Measurements from ENCODE around the gene MLEC.

Gene MLEC

GRCh38 chr12:120719072-120719471 is 32.1 kb downstream of the MLEC start:
- no peak for TF ChIP-seq CTCF (conservative IDR thresholded peaks at IDR 0.05)
- peak overlapping the region; percentile 44 for H3K27ac ChIP-seq

DNA sequence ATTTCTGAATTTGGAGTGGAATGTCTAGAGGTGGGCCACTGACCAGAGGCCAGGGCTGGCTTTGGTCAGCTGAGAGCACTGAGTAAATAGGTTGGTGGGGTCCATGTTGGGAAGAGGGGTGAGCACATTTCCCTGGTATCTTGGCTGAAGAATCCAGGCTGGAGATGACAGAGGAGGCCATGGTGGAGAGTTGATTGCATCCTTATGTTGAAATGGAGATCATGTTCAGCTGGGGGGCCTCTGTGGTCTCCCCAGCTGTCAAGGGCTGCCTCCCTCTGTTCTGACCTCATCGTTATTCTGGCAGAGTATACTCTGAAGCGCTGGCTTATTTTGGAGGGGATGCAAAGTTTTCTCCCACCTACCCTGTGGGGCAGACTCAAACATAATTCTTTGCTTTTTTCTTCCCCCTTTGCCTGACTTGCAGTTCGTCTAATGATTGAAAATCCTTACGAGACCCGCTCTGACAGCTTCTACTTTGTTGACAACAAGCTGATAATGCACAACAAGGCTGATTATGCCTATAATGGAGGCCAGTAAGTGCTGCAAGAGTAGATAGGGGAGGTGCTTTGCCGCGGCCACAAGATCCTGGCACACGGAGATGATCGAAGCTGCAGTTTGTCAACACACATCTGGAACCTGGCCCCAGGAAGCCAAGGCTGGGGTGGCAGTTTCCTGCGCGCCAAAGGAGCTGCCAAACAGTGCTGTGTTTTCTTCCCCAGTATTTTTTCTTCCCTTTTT is 32.7 kb downstream of the MLEC start:
- peak overlapping the region; percentile 44 for H3K27ac ChIP-seq
- no peak for TF ChIP-seq CTCF (conservative IDR thresholded peaks at IDR 0.05)

DNA sequence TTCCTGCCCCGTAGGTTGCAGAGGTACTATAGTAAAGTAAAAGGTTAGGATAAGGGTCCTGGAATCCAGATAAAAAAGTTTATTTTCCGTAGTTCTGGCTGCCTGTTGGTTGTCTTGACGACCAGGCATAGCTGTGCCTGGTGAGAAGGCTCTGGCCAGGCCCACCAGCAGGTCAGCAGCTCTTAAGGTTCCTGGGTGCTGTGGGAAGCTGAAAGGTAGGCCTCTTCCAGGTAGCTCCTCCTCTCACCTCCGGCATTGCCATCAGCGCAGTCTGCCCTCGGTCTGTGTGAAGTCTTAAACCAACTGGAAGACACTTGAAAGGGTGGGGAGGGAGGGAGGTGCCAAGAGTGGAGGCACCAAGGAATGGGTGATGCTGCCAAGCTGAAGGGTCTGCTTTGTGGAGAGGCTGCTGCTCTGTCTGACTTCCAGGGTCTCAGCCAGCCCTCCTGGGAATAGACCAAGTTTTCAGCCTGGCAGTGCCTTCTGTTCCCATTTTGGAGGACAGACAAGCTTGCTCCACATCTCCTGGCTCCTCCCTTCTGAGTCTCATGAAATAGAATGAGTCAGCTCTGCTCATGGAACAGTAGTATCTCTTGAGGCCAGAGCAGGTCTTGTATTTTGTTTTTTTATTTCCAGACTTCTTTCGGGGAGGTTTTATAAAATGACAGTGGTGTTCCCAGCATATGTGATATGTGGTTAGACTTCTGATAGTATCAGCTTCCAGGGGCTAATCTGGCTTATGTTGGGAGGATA is 33.5 kb downstream of the MLEC start:
- H3K27ac ChIP-seq: peak overlapping the region; percentile 44; the same call in 1 of the 2 replicates
- no peak for TF ChIP-seq CTCF (conservative IDR thresholded peaks at IDR 0.05)

DNA sequence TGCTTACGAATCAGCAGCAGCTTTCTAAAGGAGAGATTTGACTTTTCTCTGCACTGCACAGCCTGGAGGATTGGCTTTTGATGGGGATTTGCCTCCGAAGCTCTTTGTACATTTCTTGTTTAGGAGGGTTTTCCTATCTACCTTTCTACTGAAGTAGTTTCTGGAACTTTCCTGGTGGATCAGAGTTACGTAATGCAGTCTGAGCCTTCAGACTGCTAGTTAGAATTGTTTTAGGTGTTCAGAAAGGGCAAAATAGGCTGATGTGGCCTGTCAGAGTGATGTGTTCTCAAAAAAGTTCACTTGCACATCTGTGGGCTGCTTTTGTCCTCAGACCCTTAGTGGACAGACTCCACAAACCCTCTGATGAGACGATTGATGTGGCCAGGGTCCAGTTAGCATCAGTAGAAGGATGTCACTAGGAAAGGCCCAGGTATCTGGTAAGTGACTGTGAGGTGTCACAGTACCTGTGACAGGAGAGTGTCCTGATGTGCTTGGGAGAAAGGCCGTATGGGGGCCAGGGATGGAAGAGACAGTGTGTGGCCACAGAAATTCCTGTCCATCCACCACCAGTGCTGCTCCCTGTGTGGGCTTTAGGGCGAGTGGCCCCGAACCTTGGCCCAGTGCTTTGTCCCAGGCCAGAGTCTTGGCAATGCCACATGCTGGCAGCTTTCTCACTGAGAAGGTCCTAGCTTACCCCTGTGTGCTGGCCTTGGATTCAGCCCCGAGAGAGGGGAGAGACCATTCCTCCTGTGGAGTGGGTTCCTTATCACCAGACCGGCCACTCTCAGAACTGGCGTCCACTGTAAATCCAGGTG is 34.2 kb downstream of the MLEC start:
- no peak overlapping the region for H3K27ac ChIP-seq
- no peak for TF ChIP-seq CTCF (conservative IDR thresholded peaks at IDR 0.05)

- TF ChIP-seq CTCF (conservative IDR thresholded peaks at IDR 0.05): no peak
- no peak overlapping the region for H3K27ac ChIP-seq
These were observed 34.9 kb downstream of the MLEC start for GRCh38 chr12:120721866-120722265.

GRCh38 chr12:120722784-120723183 is 35.8 kb downstream of the MLEC start:
- H3K27ac ChIP-seq: no peak overlapping the region
- no peak for TF ChIP-seq CTCF (conservative IDR thresholded peaks at IDR 0.05)

DNA sequence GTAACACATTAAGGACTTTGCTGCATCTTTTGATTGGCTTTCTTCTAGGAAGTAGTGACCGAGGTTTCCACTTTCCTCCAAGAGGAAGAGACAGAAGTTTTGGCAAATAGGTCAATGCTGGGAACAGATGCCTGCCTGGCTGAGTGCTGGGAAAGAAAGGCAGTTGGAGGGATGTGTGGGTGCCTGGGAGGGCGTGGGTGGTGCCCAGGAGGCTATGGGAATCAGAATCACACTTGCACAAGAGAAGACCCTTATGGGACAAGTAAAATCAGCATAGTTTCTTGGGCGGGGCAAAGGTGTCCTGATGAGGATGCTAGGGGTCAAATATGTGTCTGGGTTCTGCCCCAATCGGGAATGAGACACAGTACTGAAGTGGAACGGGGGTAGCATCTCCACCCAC is 37.8 kb downstream of the MLEC start:
- H3K27ac ChIP-seq: peak overlapping the region; percentile 61; the same call in 1 of the 2 replicates
- no peak for TF ChIP-seq CTCF (conservative IDR thresholded peaks at IDR 0.05)
